Stimulated activated naive CD8-positive, alpha-beta T cell treated with anti-CD3 and anti-CD28 coated beads, Interleukin-15, amount 100 ng/mL, for 72 hours (primary cell): ENCODE data around the gene LCN12.
"Not testable (repeated sequence)": the region's sequence is repeated elsewhere in the genome, so short reads cannot be mapped to it uniquely, and the experiment has no call there.

Experiments used
- ATAC-seq: fragments of 150-1000 bp; cut with Tn5 transposase; 2 replicates; pipeline ENCODE4 v1.10.0; 2021; ENCODE audit warnings: mild to moderate bottlenecking, moderate library complexity
- DNase-seq, 2 donors: peaks; one replicate each; pipeline ENCODE4 v3.0.0; 2021 to 2022
- H3K27ac Mint-ChIP-seq, 2 donors: one replicate each; pipeline ENCODE4 v1.8.0; 2022; ENCODE audit warnings: mild to moderate bottlenecking in 2 of 2, mixed read lengths in 2 of 2, moderate library complexity in 2 of 2
- H3K27me3 Mint-ChIP-seq: one replicate; pipeline ENCODE4 v1.8.0; 2022; ENCODE audit warnings: mixed read lengths
- H3K4me1 Mint-ChIP-seq: one replicate; pipeline ENCODE4 v1.8.0; 2022; ENCODE audit warnings: mild to moderate bottlenecking, mixed read lengths
- H3K4me3 Mint-ChIP-seq, 2 donors: one replicate each; pipeline ENCODE4 v1.8.0; 2022; ENCODE audit warnings: mild to moderate bottlenecking in 2 of 2, mixed read lengths in 2 of 2, moderate library complexity in 1 of 2
- H3K9me3 Mint-ChIP-seq, 2 donors: one replicate each; pipeline ENCODE4 v1.8.0; 2022; ENCODE audit warnings: mixed read lengths in 2 of 2

LCN12 gene

DNA sequence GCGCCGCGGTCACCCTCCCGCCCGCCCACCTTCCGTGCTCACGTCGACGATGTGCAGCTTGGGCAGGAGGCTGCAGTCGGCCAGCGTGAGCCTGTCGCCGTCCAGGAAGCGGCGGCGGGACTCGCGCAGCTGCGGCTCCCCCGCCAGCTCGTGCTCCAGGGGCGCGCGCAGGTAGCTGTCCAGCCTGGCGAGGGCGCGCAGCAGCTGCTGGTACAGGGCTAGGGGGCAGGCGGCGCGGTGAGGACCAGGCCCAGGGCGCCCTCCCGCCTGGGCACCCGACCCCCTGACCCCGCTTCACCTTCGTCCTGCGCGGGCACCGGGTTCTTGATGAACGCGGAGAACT lies 42.8 kb downstream of the LCN12 start:
- Mint-ChIP-seq H3K27me3 (peaks cover 16% of the 10 kb centered on the region), H3K9me3 (no peaks in the 10 kb centered on the region), H3K27ac (no peak overlapping the region), H3K4me1 (peaks cover 74% of the 10 kb centered on the region), H3K4me3 (no peak overlapping the region)
- DNase-seq: no peak
- no peak for ATAC-seq

DNA sequence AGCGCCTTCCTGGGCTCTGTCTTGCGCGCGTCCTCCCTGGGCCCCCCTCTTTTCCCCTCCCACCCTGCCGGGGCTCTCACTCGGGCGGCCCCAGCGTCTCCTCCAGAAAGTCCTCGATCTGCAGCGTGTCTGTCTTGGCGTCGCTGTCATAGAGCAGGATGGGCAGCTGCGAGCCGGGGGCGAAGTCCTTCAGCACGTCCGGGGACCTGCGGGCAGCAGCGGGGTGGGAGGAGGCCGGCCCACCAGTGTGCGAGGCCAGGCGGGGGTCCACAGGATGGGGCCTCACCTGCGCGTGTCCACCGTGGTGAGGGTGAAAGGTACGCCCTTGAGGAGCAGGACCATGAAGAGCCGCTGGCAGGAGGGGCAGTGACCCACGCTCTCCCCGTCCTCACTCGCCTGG lies 43.3 kb downstream of the LCN12 start:
- DNase-seq: no peak
- H3K9me3 Mint-ChIP-seq: no peaks in the 10 kb centered on the region
- H3K27me3 Mint-ChIP-seq: peaks cover 11% of the 10 kb centered on the region
- peaks cover 79% of the 10 kb centered on the region for H3K4me1 Mint-ChIP-seq
- no peak overlapping the region for H3K27ac Mint-ChIP-seq
- H3K4me3 Mint-ChIP-seq: no peak overlapping the region
- ATAC-seq: no peak

DNA sequence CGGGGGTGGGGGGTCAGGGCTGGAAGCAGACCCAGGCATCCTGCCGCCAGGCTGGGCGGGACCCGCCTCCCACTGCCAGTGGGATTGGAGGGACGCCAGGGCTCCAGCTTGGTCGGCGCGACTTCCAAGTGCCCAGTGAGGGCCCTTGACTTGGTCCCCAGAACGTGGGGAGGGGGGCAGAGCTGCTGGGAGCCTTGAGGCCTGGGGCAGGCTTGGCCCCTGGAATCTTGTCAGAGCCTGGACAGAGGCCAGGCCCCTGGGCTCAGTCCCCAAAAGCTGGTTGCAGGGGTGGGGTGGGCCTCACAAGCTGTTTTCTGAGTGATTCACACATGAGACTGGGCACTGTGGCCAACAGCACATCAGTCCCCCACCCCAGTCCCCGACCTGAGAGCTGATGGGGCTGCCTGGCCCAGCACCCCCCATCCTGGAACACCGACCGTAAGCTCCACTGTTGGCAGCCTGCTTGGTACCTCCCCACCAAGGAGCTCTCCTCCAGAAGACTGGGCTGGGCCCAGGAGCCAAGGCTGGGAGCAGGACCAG lies 43.8 kb downstream of the LCN12 start:
- Mint-ChIP-seq H3K4me3 (peak overlapping the region in 1 of 2 donors; percentile 66), H3K27me3 (peaks cover 10% of the 10 kb centered on the region), H3K4me1 (peaks cover 84% of the 10 kb centered on the region), H3K27ac (no peak overlapping the region), H3K9me3 (no peaks in the 10 kb centered on the region)
- DNase-seq (no peak), ATAC-seq (no peak)

- Mint-ChIP-seq H3K27ac (peak within 1 kb of the TSS in 1 of 2 donors; percentile 80), H3K4me3 (peak within 1 kb of the TSS; percentile 60 to 66), H3K4me1 (peaks cover 80% of the 10 kb centered on the region), H3K9me3 (no peaks in the 10 kb centered on the region), H3K27me3 (peaks cover 10% of the 10 kb centered on the region)
- no peak for ATAC-seq
- DNase-seq: peak in 1 of 2 donors; percentile 47
Measured at GRCh38 chr9:136996361-136997292, 44.6 kb downstream of the LCN12 start, which contains the start of gene CLIC3. Gene CLIC3, minus strand, starts transcription at chr9:136996568. Its CDS starts 25 bp downstream, at chr9:136996543.

DNA sequence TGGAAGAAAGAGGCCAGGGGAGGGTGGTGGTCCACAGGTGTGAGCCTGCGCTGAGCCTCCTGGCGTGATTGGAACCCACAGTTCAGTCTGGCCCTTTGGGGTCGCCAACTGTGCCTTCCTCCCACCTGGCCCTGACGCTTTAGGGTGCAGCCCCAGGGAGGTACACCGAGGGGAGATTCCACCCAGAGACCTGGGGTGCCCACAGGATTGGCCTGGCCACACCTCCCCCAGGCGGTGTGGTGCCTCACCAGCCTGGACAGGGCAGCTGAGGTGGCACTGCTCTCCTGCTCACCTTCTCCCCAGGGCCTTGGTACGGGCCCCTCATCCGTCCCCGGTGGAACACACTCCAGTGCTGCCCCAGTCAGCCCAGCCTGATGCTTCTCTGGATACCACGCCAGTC lies 45.3 kb downstream of the LCN12 start:
- H3K4me3 Mint-ChIP-seq: peak overlapping the region; percentile 60 to 66
- H3K27ac Mint-ChIP-seq: no peak overlapping the region
- H3K27me3 Mint-ChIP-seq: peaks cover 13% of the 10 kb centered on the region
- no peaks in the 10 kb centered on the region for H3K9me3 Mint-ChIP-seq
- H3K4me1 Mint-ChIP-seq: peaks cover 78% of the 10 kb centered on the region
- DNase-seq (no peak), ATAC-seq (no peak)

DNA sequence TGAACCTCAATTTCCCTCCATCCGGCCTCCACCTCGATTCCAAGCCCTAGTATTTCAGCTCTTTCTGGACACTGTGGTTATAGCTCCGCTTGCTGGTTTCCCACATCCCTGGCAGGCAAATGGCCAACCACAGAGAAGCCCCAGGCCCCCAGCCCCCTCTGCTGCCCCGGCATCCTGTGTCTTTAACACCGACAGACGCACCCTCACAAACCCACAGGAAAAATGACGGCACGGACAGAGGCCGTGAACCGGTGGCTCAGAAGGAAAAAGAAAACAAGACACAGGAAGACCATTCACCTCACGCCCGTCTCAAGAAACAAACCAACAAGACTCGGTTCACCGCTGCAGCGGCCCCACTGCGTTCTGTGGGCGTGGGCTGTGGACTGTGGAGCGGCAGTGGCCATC lies 45.8 kb downstream of the LCN12 start:
- peak overlapping the region; percentile 60 to 66 for H3K4me3 Mint-ChIP-seq
- H3K4me1 Mint-ChIP-seq: peaks cover 74% of the 10 kb centered on the region
- peaks cover 17% of the 10 kb centered on the region for H3K27me3 Mint-ChIP-seq
- ATAC-seq: no peak
- H3K27ac Mint-ChIP-seq: no peak overlapping the region
- peak in 1 of 2 donors; percentile 54 for DNase-seq
- no peaks in the 10 kb centered on the region for H3K9me3 Mint-ChIP-seq

- peaks cover 65% of the 10 kb centered on the region for H3K4me1 Mint-ChIP-seq
- H3K27me3 Mint-ChIP-seq: peaks cover 19% of the 10 kb centered on the region
- DNase-seq: peak; percentile 72 to 86
- no peaks in the 10 kb centered on the region for H3K9me3 Mint-ChIP-seq
- peak overlapping the region; percentile 74 to 75 for H3K4me3 Mint-ChIP-seq
- ATAC-seq: peak; percentile 88
- peak overlapping the region; percentile 36 to 57 for H3K27ac Mint-ChIP-seq
Measured at GRCh38 chr9:137000177-137000930, 48.3 kb downstream of the LCN12 start.

GRCh38 chr9:137001857-137002645 lies 50.0 kb downstream of the LCN12 start:
- Mint-ChIP-seq H3K4me1 (peaks cover 61% of the 10 kb centered on the region), H3K27me3 (peaks cover 19% of the 10 kb centered on the region), H3K9me3 (no peaks in the 10 kb centered on the region), H3K27ac (no peak overlapping the region), H3K4me3 (no peak overlapping the region)
- DNase-seq: no peak
- no peak for ATAC-seq

- peak overlapping the region in 1 of 2 donors; percentile 42 for H3K27ac Mint-ChIP-seq
- no peak for ATAC-seq
- no peak for DNase-seq
- no peaks in the 10 kb centered on the region for H3K9me3 Mint-ChIP-seq
- peaks cover 55% of the 10 kb centered on the region for H3K4me1 Mint-ChIP-seq
- H3K4me3 Mint-ChIP-seq: no peak overlapping the region
- peaks cover 16% of the 10 kb centered on the region for H3K27me3 Mint-ChIP-seq
Measured at GRCh38 chr9:137002646-137003041, 50.6 kb downstream of the LCN12 start.

DNA sequence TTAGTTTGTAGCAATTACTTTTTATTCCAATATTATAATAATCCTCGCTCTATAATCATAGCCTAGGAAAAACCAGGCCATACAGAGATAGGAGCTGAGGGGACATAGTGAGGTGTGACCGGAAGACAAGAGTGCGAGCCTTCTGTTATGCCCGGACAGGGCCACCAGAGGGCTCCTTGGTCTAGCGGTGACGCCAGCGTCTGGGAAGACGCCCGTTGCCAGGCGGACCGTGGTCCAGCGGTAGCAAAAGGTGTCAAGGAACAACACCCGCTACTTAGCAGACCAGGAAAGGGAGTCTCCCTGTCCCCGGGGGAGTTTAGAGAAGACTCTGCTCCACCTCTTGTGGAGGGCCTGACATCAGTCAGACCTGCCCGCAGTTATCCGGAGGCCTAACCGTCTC lies 52.2 kb downstream of the LCN12 start:
- DNase-seq, H3K4me3 Mint-ChIP-seq, H3K27me3 Mint-ChIP-seq, ATAC-seq, H3K9me3 Mint-ChIP-seq: not testable (repeated sequence)
- peak overlapping the region in 1 of 2 donors; percentile 74 for H3K27ac Mint-ChIP-seq
- H3K4me1 Mint-ChIP-seq: peaks cover 39% of the 10 kb centered on the region
